ENCODE measurements around the gene PTGER1. TPM values are rescaled to one million over a fixed set of nuclear protein-coding genes. Genes with fewer than 3 reads are reported as not detected.

PTGER1 gene, protein sequence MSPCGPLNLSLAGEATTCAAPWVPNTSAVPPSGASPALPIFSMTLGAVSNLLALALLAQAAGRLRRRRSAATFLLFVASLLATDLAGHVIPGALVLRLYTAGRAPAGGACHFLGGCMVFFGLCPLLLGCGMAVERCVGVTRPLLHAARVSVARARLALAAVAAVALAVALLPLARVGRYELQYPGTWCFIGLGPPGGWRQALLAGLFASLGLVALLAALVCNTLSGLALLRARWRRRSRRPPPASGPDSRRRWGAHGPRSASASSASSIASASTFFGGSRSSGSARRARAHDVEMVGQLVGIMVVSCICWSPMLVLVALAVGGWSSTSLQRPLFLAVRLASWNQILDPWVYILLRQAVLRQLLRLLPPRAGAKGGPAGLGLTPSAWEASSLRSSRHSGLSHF
- not detected for total RNA-seq
- long read RNA-seq, result 0 reads

DNA sequence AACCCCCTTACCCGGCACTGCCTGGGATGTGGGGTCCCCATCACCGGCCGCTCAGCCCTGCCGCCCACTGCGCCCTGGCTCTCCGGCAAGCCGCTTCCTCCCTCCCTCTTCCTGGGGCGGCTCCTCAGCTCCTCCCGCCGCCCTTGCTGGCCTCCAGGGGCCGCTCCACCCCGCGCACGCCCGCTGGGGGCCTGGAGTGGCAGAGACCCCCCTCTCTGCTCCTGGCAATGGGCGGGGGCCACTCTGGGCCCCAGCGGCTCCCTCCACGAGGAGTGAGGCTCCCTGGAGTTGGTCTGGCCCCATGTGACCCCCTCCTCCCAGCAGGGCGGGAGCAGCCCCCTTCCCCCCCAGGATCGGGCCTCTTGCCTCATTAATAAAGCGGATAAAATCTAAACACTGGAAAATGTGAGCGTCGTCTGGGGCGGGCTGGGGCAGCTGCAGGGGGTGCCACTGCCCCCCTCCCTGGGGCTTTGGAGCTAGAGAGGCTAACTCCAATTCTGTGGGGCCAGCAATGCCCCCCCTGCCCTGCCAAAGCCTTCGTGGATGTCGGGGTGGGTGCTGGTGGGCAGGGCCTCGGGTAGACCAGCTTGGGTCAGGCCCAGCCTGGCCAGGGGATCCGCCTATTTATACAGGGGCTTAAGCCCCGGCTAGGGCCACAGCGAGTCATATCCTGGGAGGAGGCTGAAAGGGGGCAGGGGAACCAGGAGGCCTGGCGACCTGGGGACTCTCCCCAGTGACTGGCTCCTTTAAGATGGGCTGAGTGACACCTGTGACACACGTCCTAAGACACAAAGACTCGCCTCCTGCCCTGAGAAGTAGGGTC, at the start of gene PTGER1:
PTGER1 (minus strand) TSS at position 104 of the 823 bp plus-strand sequence. CDS start 1,034 bp downstream, outside the sequence.
- no peak for DNase-seq (ENCODE audit: low spot score)
- intact Hi-C loops (cut with DNase I), result loop anchor here (10.0 kb wide), 1 partner anchor 331 kb away; no protein-coding TSS in a partner anchor

GRCh38 chr19:14520543-14520942, 45.4 kb upstream of the PTGER1 start:
- no peak for DNase-seq (ENCODE audit: low spot score)
- intact Hi-C loops (cut with DNase I), result no loop called here

DNA sequence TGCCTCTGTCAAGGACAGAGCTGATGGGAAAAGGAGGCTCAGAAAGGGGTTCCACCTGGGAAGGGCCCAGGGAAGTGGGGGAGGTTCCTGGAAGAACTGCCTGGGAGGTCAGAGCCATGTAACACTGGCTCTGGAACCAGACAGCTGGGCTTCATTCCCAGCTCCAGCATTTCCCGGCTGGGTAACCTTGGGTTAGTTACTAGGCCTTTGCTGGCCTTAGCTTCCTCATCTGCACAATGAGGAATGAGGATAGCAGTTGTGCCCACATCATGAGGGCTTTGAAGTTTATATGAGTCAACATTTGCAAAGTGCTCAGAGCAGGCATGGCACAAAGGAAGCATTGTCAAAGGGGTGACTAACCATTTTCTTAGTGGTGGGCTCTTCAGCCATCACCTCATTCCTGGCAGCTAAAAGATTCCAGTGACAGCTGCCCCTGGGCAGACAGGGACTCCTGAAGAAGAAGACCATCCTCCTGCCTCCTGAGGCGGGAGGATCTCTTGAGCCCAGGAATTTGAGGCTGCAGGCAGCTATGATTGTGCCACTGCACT, 44.8 kb upstream of the PTGER1 start:
- intact Hi-C loops (cut with DNase I), result no loop called here
- no peak for DNase-seq (ENCODE audit: low spot score)

- no peak for DNase-seq (ENCODE audit: low spot score)
- intact Hi-C loops (cut with DNase I), result no loop called here
Observed at GRCh38 chr19:14519245-14519859, 44.2 kb upstream of the PTGER1 start.

- intact Hi-C loops (cut with DNase I), result loop anchor here (1.0 kb wide), 1 partner anchor 22 kb away; the partner anchor contains the start of gene GIPC1
- DNase-seq (ENCODE audit: low spot score), result peak; percentile 95
Observed at GRCh38 chr19:14517840-14518505, 42.8 kb upstream of the PTGER1 start, which contains the start of gene DNAJB1. DNAJB1 (minus strand) TSS chr19:14518397; CDS start chr19:14518349, 48 bp downstream.

GRCh38 chr19:14517446-14517839, 42.3 kb upstream of the PTGER1 start:
- intact Hi-C loops (cut with DNase I), result no loop called here
- no peak for DNase-seq (ENCODE audit: low spot score)

- intact Hi-C loops (cut with DNase I), result no loop called here
- DNase-seq (ENCODE audit: low spot score), result no peak
Observed at GRCh38 chr19:14516746-14517438, 41.7 kb upstream of the PTGER1 start.

- intact Hi-C loops (cut with DNase I), result no loop called here
- no peak for DNase-seq (ENCODE audit: low spot score)
Observed at GRCh38 chr19:14516048-14516534, 40.9 kb upstream of the PTGER1 start.

- intact Hi-C loops (cut with DNase I), result no loop called here
- no peak for DNase-seq (ENCODE audit: low spot score)
Observed at GRCh38 chr19:14515501-14516047, 40.4 kb upstream of the PTGER1 start.

- no peak for DNase-seq (ENCODE audit: low spot score)
- intact Hi-C loops (cut with DNase I), result no loop called here
Observed at GRCh38 chr19:14514215-14514863, 39.2 kb upstream of the PTGER1 start.

DNA sequence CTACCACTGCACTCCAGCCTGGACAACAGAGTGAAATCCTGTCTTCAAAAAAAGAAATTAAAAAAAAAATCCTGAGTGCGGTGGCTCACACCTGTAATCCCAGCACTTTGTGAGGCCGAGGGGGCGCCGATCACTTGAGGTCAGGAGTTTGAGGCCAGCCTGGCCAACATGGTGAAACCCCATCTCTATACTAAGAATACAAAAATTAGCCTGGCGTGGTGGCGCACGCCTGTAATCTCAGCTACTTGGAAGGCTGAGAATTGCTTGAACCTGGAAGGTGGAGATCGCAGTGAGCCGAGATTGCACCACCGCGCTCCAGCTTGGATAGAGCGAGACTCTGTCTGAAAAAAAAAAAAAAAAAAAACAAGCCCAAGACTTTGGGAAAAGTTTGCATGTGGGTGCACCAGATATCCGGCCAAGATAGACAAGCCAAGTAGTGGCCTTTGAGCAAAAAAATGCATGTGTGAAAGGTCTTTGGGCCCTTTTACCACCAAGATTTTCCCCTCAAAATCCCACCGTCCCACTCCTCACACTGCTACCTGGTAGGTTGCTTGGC, 37.3 kb upstream of the PTGER1 start:
- intact Hi-C loops (cut with DNase I), result no loop called here

GRCh38 chr19:14511229-14511593, 36.1 kb upstream of the PTGER1 start:
- intact Hi-C loops (cut with DNase I), result no loop called here
- no peak for DNase-seq (ENCODE audit: low spot score)

More for the DNA sequence above, 37.3 kb upstream of the PTGER1 start:
- no peak for DNase-seq (ENCODE audit: low spot score)

DNA sequence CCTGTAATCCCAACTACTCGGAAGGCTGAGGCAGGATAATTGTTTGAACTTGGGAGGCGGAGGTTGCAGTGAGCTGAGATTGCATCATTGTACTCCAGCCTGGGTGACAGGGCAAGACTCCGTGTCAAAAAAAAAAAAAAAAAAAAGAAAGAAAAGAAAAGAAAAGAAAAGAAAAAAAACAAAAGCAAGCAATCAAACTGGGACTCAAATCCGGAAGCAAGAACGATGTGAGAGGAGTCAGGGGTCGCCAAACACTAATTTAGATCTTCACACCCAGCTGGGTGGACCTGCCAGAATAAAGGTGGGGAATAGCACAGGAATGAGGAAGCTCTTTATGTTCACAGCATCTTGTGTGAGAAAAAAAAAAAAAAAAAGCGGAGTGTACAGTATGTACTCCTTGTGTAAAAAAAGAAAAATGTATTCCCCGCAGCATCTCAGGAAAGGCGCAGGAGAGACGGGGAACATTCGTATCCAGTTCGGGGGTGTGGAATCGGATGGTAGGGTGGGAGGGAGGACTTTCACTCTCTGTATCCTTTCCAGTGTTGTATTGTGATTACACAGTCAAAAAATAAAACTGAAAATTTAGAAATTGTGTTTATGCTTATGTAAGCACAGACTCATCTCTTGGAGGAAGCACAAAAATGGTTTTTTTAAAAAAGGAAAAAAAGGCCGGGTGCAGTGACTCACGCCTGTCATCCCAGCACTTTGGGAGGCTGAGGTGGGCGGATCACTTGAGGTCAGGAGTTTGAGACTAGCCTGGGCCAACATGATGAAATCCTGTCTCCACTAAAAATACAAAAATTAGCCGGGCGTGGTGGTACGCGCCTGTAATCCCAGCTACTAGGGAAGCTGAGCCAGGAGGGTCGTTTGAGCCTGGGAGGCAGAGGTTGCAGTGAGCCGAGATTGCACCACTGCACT, 35.4 kb upstream of the PTGER1 start:
- intact Hi-C loops (cut with DNase I), result no loop called here
- no peak for DNase-seq (ENCODE audit: low spot score)

GRCh38 chr19:14507704-14508542, 32.8 kb upstream of the PTGER1 start:
- DNase-seq (ENCODE audit: low spot score), result no peak
- intact Hi-C loops (cut with DNase I), result no loop called here

DNA sequence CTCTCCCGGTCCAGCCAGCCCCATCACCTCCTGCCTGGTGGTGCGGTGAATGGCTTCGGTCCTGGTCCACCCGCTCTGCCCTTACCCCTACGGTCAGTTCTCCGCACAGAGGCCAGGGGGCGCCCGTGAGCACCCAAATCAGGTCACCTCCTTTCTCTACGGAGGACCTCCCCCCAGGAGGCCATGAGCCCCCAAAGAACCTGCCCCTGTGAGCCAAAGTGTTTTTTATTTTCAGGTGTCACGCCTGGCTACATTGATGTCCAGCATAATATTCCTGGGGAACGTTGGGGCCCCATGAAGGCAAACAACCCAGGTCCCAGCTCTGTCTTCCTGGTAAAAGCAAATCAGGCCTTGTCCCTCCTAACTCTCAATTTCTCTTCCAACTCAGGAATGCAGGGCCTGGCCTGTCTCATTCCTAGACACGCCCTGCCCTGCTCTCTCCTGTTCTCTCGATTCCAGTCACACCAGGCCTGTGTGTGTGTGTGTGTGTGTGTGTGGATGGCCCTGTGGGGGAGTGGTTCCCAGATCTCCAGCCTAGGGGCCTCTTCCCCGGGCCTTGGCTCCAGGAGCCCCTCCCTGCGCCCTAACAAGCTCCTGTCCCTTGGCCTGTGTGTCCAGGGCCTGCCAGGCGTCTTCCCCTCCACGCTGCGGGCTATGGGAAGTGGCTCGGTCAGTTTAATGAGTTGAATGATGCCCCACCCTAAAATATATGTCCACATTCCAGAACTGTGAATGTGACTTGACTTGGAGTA, 30.5 kb upstream of the PTGER1 start:
- no peak for DNase-seq (ENCODE audit: low spot score)
- intact Hi-C loops (cut with DNase I), result no loop called here
